ENCODE results near the gene TMPRSS9. TPM values are rescaled to one million over a fixed set of nuclear protein-coding genes. Genes with fewer than 3 reads are reported as not detected.

Gene TMPRSS9
- total RNA-seq, 1 experiment from 2014 or later: not detected

DNA sequence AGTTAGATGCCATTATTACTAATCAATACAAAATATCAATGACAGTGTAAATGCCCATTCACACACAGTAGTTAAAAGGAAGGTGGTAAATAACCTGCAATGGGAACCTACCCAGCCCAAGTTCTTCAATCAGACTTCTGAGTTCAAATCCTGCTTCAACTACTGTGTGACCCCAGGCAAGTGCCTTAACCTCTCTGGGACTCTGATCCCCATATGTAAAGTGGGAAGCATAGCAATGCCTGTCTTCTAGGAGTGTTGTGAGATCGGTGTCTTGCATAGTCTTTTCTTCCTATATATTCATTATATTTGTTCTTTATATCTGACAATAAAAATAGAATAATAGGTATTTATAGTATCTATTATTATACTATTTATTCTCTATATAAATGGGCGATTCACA is 60.4 kb downstream of the TMPRSS9 start:
- BruUV-seq (replicated peaks): no TSS peak
- Mint-ChIP-seq H3K9me3 (ENCODE audit: low read depth, unreplicated experiment) (no peaks in the 10 kb centered on the region), H3K36me3 (ENCODE audit: insufficient read depth, unreplicated experiment) (no peaks in the 10 kb centered on the region), H3K27ac (ENCODE audit: unreplicated experiment) (no peak overlapping the region), H3K4me1 (ENCODE audit: low read depth, unreplicated experiment) (no peaks in the 10 kb centered on the region), H3K27me3 (ENCODE audit: unreplicated experiment) (no peaks in the 10 kb centered on the region), H3K4me3 (ENCODE audit: low read depth, unreplicated experiment) (no peak overlapping the region)
- CTCF ChIA-PET: no interaction called here
- intact Hi-C loops (cut with micrococcal nuclease; ENCODE audit: unreplicated experiment): no loop called here
- TF ChIP-seq, protein P1, sequence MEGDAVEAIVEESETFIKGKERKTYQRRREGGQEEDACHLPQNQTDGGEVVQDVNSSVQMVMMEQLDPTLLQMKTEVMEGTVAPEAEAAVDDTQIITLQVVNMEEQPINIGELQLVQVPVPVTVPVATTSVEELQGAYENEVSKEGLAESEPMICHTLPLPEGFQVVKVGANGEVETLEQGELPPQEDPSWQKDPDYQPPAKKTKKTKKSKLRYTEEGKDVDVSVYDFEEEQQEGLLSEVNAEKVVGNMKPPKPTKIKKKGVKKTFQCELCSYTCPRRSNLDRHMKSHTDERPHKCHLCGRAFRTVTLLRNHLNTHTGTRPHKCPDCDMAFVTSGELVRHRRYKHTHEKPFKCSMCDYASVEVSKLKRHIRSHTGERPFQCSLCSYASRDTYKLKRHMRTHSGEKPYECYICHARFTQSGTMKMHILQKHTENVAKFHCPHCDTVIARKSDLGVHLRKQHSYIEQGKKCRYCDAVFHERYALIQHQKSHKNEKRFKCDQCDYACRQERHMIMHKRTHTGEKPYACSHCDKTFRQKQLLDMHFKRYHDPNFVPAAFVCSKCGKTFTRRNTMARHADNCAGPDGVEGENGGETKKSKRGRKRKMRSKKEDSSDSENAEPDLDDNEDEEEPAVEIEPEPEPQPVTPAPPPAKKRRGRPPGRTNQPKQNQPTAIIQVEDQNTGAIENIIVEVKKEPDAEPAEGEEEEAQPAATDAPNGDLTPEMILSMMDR (IDR thresholded peaks at IDR 0.05; ENCODE audit: unreplicated experiment): no peak
- no peak for DNase-seq

DNA sequence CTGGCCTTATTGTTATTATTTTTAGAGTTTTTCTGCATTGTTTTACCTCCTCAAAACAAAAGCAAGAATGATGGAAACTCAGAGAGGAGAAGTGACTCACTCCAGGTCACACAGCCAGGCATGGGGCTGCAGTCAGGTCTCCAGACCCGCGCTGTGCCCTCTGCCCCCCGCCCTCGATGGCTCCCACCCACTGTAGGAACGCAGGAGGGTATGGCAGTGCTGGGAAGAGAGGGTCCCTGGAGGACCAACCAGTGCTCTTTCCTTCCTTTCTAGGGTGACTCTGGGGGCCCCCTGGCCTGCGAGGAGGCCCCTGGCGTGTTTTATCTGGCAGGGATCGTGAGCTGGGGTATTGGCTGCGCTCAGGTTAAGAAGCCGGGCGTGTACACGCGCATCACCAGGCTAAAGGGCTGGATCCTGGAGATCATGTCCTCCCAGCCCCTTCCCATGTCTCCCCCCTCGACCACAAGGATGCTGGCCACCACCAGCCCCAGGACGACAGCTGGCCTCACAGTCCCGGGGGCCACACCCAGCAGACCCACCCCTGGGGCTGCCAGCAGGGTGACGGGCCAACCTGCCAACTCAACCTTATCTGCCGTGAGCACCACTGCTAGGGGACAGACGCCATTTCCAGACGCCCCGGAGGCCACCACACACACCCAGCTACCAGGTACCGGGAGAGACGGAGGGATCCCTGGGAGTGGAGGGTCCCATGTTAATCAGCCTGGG is 61.7 kb downstream of the TMPRSS9 start:
- DNase-seq: no peak
- no peaks in the 10 kb centered on the region for H3K9me3 Mint-ChIP-seq (ENCODE audit: low read depth, unreplicated experiment)
- no peak overlapping the region for H3K27ac Mint-ChIP-seq (ENCODE audit: unreplicated experiment)
- TF ChIP-seq, protein P1 (IDR thresholded peaks at IDR 0.05; ENCODE audit: unreplicated experiment): no peak
- no peaks in the 10 kb centered on the region for H3K27me3 Mint-ChIP-seq (ENCODE audit: unreplicated experiment)
- peaks cover 6% of the 10 kb centered on the region for H3K36me3 Mint-ChIP-seq (ENCODE audit: insufficient read depth, unreplicated experiment)
- intact Hi-C loops (cut with micrococcal nuclease; ENCODE audit: unreplicated experiment): no loop called here
- H3K4me3 Mint-ChIP-seq (ENCODE audit: low read depth, unreplicated experiment): no peak overlapping the region
- no TSS peak for BruUV-seq (replicated peaks)
- no peaks in the 10 kb centered on the region for H3K4me1 Mint-ChIP-seq (ENCODE audit: low read depth, unreplicated experiment)
- CTCF ChIA-PET: no interaction called here

DNA sequence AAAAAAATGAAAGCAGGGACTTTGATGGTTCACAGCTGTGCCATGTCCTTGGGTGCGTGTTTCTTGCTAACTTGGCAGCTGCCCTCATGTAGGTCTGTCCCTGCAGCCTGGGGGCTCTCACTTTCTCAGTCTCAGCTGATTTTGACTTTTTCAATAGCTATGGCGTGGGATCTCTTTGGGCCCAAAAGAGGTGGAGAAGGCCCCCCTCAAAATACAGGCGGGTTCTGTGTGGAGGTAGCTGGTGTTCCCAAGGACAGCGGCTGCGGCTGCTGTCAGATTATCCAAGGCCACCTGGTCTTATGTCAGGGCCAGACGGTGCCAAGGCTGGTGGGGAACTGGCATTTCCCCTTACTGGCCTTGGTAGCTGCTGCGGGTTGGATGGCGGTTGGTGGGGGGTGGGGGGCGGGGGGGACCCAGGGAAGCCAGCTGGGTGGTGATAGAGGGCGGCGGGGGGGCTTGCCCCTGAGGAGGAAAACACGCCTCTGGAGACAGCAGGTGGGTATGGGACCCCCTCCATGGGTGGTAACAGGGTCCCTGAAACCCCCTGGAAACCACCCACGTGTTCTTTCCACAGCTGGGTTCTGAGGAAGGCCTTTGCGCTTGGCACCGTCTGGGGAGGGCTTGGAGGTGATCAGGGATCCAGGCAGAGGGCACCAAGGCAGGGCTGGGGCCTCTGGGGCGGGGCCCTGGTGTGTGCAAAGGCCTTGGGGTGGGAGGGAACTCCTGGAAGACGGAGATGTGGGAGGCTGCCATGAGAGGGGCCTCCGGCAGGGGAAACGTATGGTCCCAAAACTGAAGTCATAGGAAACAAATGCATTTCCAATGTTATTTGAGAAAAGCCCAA is 63.2 kb downstream of the TMPRSS9 start:
- Mint-ChIP-seq H3K4me3 (ENCODE audit: low read depth, unreplicated experiment) (no peak overlapping the region), H3K4me1 (ENCODE audit: low read depth, unreplicated experiment) (no peaks in the 10 kb centered on the region), H3K36me3 (ENCODE audit: insufficient read depth, unreplicated experiment) (peaks cover 22% of the 10 kb centered on the region), H3K9me3 (ENCODE audit: low read depth, unreplicated experiment) (no peaks in the 10 kb centered on the region), H3K27me3 (ENCODE audit: unreplicated experiment) (no peaks in the 10 kb centered on the region), H3K27ac (ENCODE audit: unreplicated experiment) (no peak overlapping the region)
- intact Hi-C loops (cut with micrococcal nuclease; ENCODE audit: unreplicated experiment): no loop called here
- no peak for DNase-seq
- BruUV-seq (replicated peaks): no TSS peak
- CTCF ChIA-PET: interaction anchor here (0.6 to 0.7 kb wide), 2 partner anchors 478 to 1646 kb away, joined by 4 to 5 read pairs; partner anchors contain the start of gene ZNF57
- TF ChIP-seq, protein P1 (IDR thresholded peaks at IDR 0.05; ENCODE audit: unreplicated experiment): no peak

DNA sequence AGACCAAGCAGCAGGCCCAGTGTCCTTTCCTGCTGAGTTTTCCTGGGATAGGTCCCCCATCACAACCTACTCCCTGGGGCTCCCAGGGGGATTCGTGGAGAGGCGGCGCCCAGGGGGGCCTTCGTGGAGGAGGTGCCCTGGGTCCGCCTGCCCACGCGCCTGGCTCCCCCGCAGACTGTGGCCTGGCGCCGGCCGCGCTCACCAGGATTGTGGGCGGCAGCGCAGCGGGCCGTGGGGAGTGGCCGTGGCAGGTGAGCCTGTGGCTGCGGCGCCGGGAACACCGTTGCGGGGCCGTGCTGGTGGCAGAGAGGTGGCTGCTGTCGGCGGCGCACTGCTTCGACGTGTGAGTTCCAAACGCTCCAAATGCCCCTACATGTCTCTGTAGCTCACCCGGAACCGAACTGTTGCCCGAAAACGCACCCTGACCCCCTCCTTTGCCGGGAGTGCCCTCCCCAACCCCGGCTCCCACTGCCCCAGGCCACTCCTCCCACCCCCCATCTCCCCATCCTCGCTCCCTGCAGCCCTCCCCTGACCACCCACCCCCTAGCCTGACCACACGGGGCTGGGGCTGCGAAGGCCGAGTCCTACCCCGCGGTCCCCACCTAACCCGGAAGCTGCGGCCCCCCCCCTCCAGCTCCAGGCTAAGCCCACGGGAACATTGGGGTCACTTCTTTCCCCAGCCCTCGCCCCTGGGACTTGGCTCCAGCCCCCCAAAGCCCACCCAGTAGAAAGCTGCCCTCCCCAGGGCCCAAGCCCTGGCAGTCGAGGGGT is 64.0 kb downstream of the TMPRSS9 start:
- Mint-ChIP-seq H3K4me3 (ENCODE audit: low read depth, unreplicated experiment) (no peak overlapping the region), H3K27me3 (ENCODE audit: unreplicated experiment) (no peaks in the 10 kb centered on the region), H3K36me3 (ENCODE audit: insufficient read depth, unreplicated experiment) (peaks cover 22% of the 10 kb centered on the region), H3K27ac (ENCODE audit: unreplicated experiment) (no peak overlapping the region), H3K9me3 (ENCODE audit: low read depth, unreplicated experiment) (no peaks in the 10 kb centered on the region), H3K4me1 (ENCODE audit: low read depth, unreplicated experiment) (no peaks in the 10 kb centered on the region)
- CTCF ChIA-PET: no interaction called here
- BruUV-seq (replicated peaks): no TSS peak
- intact Hi-C loops (cut with micrococcal nuclease; ENCODE audit: unreplicated experiment): no loop called here
- DNase-seq: no peak
- TF ChIP-seq, protein P1 (IDR thresholded peaks at IDR 0.05; ENCODE audit: unreplicated experiment): no peak
